ENCODE results near the gene PPP1CB.

The PPP1CB gene

GRCh38 chr2:28720345-28720744 is 31.3 kb upstream of the PPP1CB start:
- Histone ChIP-seq H3K27ac (ENCODE audit: extremely low read depth, low read depth, low read length) (no peak overlapping the region), H3K36me3 (ENCODE audit: control insufficient read depth in 2 of 2, insufficient read depth in 1 of 2, low read length in 2 of 2) (no peaks in the 10 kb centered on the region), H3K4me3 (ENCODE audit: low read depth, low read length) (no peak overlapping the region), H3K9me3 (ENCODE audit: control insufficient read depth, insufficient read depth, low read depth, low read length) (no peaks in the 10 kb centered on the region), H3K4me1 (ENCODE audit: control insufficient read depth, insufficient read depth, low read length) (0 out of 2 replicates have a peak, but pooled peaks cover 2% of the 10 kb centered on the region)
- POLR2A ChIA-PET = no interaction called here
- no peak for TF ChIP-seq ZBTB1 (tag by site-specific recombination; IDR thresholded peaks at IDR 0.05)
- TF ChIP-seq ZNF184 (tag by site-specific recombination; IDR thresholded peaks at IDR 0.05) = peak; percentile 98
- CTCF ChIA-PET = interaction anchor here (0.7 to 1.0 kb wide), 2 partner anchors 110 to 126 kb away, joined by 3 to 8 read pairs; no protein-coding TSS in a partner anchor

GRCh38 chr2:28721601-28722191 is 29.9 kb upstream of the PPP1CB start:
- TF ChIP-seq ZNF302 (tag by site-specific recombination; IDR thresholded peaks at IDR 0.05; ENCODE audit: low read depth) (no peak), ZNF548 (tag by site-specific recombination; IDR thresholded peaks at IDR 0.05) (no peak), ZNF510 (tag by site-specific recombination; IDR thresholded peaks at IDR 0.05; ENCODE audit: insufficient replicate concordance) (no peak), ZNF350 (tag by site-specific recombination; IDR thresholded peaks at IDR 0.05) (no peak)
- no peak overlapping the region for H3K4me3 ChIP-seq (ENCODE audit: low read depth, low read length)
- H3K9me3 ChIP-seq (ENCODE audit: control insufficient read depth, insufficient read depth, low read depth, low read length) = no peaks in the 10 kb centered on the region
- H3K27ac ChIP-seq (ENCODE audit: extremely low read depth, low read depth, low read length) = no peak overlapping the region
- 0 out of 2 replicates have a peak, but pooled peaks cover 2% of the 10 kb centered on the region for H3K4me1 ChIP-seq (ENCODE audit: control insufficient read depth, insufficient read depth, low read length)
- ChIA-PET CTCF (interaction anchor here (0.6 to 1.8 kb wide), 4 partner anchors 14 to 128 kb away, joined by 3 to 4 read pairs (median 4); no protein-coding TSS in a partner anchor), POLR2A (no interaction called here)
- no peaks in the 10 kb centered on the region for H3K36me3 ChIP-seq (ENCODE audit: control insufficient read depth in 2 of 2, insufficient read depth in 1 of 2, low read length in 2 of 2)

GRCh38 chr2:28725021-28725711 is 26.5 kb upstream of the PPP1CB start:
- Histone ChIP-seq H3K4me3 (ENCODE audit: low read depth, low read length) (no peak overlapping the region), H3K27ac (ENCODE audit: extremely low read depth, low read depth, low read length) (no peak overlapping the region), H3K36me3 (ENCODE audit: control insufficient read depth in 2 of 2, insufficient read depth in 1 of 2, low read length in 2 of 2) (no peaks in the 10 kb centered on the region), H3K4me1 (ENCODE audit: control insufficient read depth, insufficient read depth, low read length) (0 out of 2 replicates have a peak, but pooled peaks cover 2% of the 10 kb centered on the region), H3K9me3 (ENCODE audit: control insufficient read depth, insufficient read depth, low read depth, low read length) (no peaks in the 10 kb centered on the region)
- TF ChIP-seq ZNF670 (tag by site-specific recombination; IDR thresholded peaks at IDR 0.05; ENCODE audit: low read depth) = no peak
- TF ChIP-seq ZNF677 (tag by site-specific recombination; IDR thresholded peaks at IDR 0.05) = no peak
- no peak for TF ChIP-seq ZNF561 (tag by site-specific recombination; IDR thresholded peaks at IDR 0.05; ENCODE audit: borderline replicate concordance)
- TF ChIP-seq ZNF292 (tag by site-specific recombination; IDR thresholded peaks at IDR 0.05; ENCODE audit: borderline replicate concordance, low read depth) = no peak
- no peak for TF ChIP-seq ZNF529 (tag by site-specific recombination; IDR thresholded peaks at IDR 0.05; ENCODE audit: insufficient replicate concordance)
- TF ChIP-seq KLF16 (tag by site-specific recombination; IDR thresholded peaks at IDR 0.05) = no peak
- ChIA-PET CTCF (interaction anchor here (0.6 to 0.7 kb wide), 3 partner anchors 128 to 130 kb away, joined by 3 read pairs; no protein-coding TSS in a partner anchor), POLR2A (no interaction called here)

- no peak overlapping the region for H3K27ac ChIP-seq (ENCODE audit: extremely low read depth, low read depth, low read length)
- POLR2A ChIA-PET = interaction anchor here (0.6 kb wide), 2 partner anchors 213 to 838 kb away, joined by 4 to 5 read pairs; no protein-coding TSS in a partner anchor
- H3K4me1 ChIP-seq (ENCODE audit: control insufficient read depth, insufficient read depth, low read length) = 0 out of 2 replicates have a peak, but pooled peaks cover 2% of the 10 kb centered on the region
- H3K4me3 ChIP-seq (ENCODE audit: low read depth, low read length) = no peak overlapping the region
- no peaks in the 10 kb centered on the region for H3K36me3 ChIP-seq (ENCODE audit: control insufficient read depth in 2 of 2, insufficient read depth in 1 of 2, low read length in 2 of 2)
- H3K9me3 ChIP-seq (ENCODE audit: control insufficient read depth, insufficient read depth, low read depth, low read length) = no peaks in the 10 kb centered on the region
- TF ChIP-seq ZNF280D (tag by site-specific recombination; IDR thresholded peaks at IDR 0.05) = no peak
- no peak for TF ChIP-seq ZNF416 (tag by site-specific recombination; IDR thresholded peaks at IDR 0.05)
- no peak for TF ChIP-seq ZBTB44 (tag by site-specific recombination; IDR thresholded peaks at IDR 0.05)
- no peak for TF ChIP-seq ZNF280C (tag by site-specific recombination; IDR thresholded peaks at IDR 0.05)
- no peak for TF ChIP-seq ZFHX2 (tag by site-specific recombination; conservative IDR thresholded peaks at IDR 0.05)
- CTCF ChIA-PET = no interaction called here
Measured at GRCh38 chr2:28726177-28726576, 25.5 kb upstream of the PPP1CB start.

Data from HEK293 (cell line).